ENCODE data around the gene DDX1. TPM values are rescaled to one million over a fixed set of nuclear protein-coding genes. Genes with fewer than 3 reads are reported as not detected.

DDX1 gene
- total and polyA plus RNA-seq, 9 donors: 36.5 to 80.1 (median 67.4) TPM

GRCh38 chr2:15642815-15643500 is 51.3 kb downstream of the DDX1 start:
- Histone ChIP-seq H3K9me3 (no peaks in the 10 kb centered on the region), H3K27me3 (no peaks in the 10 kb centered on the region), H3K36me3 (no peaks in the 10 kb centered on the region), H3K27ac (no peak overlapping the region), H3K4me1 (ENCODE audit: insufficient read depth) (peaks cover 10% of the 10 kb centered on the region), H3K4me3 (no peak overlapping the region)
- TF ChIP-seq POLR2A (IDR thresholded peaks at IDR 0.05) (no peak), EP300 (IDR thresholded peaks at IDR 0.05) (no peak), CTCF (IDR thresholded peaks at IDR 0.05) (no peak)
- intact Hi-C loops (cut with DNase I): loop anchor here in 1 of 4 donors (10.0 kb wide), 1 partner anchor 172 kb away; no protein-coding TSS in a partner anchor
- WGBS, 3 donors: 86 to 93% (median 92%) methylated on average over 13 of the region's 13 CpGs
- DNase-seq: no peak

- DNase-seq: no peak
- Histone ChIP-seq H3K36me3 (no peaks in the 10 kb centered on the region), H3K27me3 (no peaks in the 10 kb centered on the region), H3K27ac (no peak overlapping the region), H3K4me1 (ENCODE audit: insufficient read depth) (peaks cover 8% of the 10 kb centered on the region), H3K4me3 (no peak overlapping the region), H3K9me3 (no peaks in the 10 kb centered on the region)
- 79 to 90% (median 83%) methylated on average over 4 of the region's 4 CpGs for WGBS, 3 donors
- no peak for TF ChIP-seq CTCF (IDR thresholded peaks at IDR 0.05)
- no peak for TF ChIP-seq EP300 (IDR thresholded peaks at IDR 0.05)
- no peak for TF ChIP-seq POLR2A (IDR thresholded peaks at IDR 0.05)
- intact Hi-C loops (cut with DNase I): loop anchor here in 1 of 4 donors (10.0 kb wide), 1 partner anchor 171 kb away; no protein-coding TSS in a partner anchor
Measured at GRCh38 chr2:15643791-15644585, 52.3 kb downstream of the DDX1 start.

GRCh38 chr2:15645300-15645699 is 53.6 kb downstream of the DDX1 start:
- no peaks in the 10 kb centered on the region for H3K36me3 ChIP-seq
- no peak for TF ChIP-seq EP300 (IDR thresholded peaks at IDR 0.05)
- TF ChIP-seq POLR2A (IDR thresholded peaks at IDR 0.05): no peak
- TF ChIP-seq CTCF (IDR thresholded peaks at IDR 0.05): no peak

GRCh38 chr2:15645720-15646385 is 54.2 kb downstream of the DDX1 start:
- Histone ChIP-seq H3K27me3 (no peaks in the 10 kb centered on the region), H3K4me1 (ENCODE audit: insufficient read depth) (no peaks in the 10 kb centered on the region), H3K27ac (no peak overlapping the region), H3K4me3 (no peak overlapping the region), H3K36me3 (no peaks in the 10 kb centered on the region), H3K9me3 (no peaks in the 10 kb centered on the region)
- intact Hi-C loops (cut with DNase I): loop anchor here in 1 of 4 donors (10.0 kb wide), 1 partner anchor 169 kb away; no protein-coding TSS in a partner anchor
- TF ChIP-seq POLR2A (IDR thresholded peaks at IDR 0.05) (no peak), EP300 (IDR thresholded peaks at IDR 0.05) (no peak), CTCF (IDR thresholded peaks at IDR 0.05) (no peak)
- no peak for DNase-seq
- WGBS, 3 donors: 87 to 89% (median 88%) methylated on average over 9 of the region's 9 CpGs

More at GRCh38 chr2:15645300-15645699, 53.6 kb downstream of the DDX1 start:
- Histone ChIP-seq H3K4me3 (no peak overlapping the region), H3K27ac (no peak overlapping the region), H3K27me3 (no peaks in the 10 kb centered on the region), H3K4me1 (ENCODE audit: insufficient read depth) (peaks cover 3% of the 10 kb centered on the region), H3K9me3 (no peaks in the 10 kb centered on the region)
- WGBS, 3 donors: 91 to 96% (median 93%) methylated on average over 2 of the region's 2 CpGs
- DNase-seq: no peak
- intact Hi-C loops (cut with DNase I): loop anchor here in 1 of 4 donors (10.0 kb wide), 1 partner anchor 170 kb away; no protein-coding TSS in a partner anchor

Measured in ovary (tissue), 9 donors.